Measurements from ENCODE around the gene RNF26.

The RNF26 gene

GRCh38 chr11:119355091-119355843, 20.9 kb downstream of the RNF26 start:
- no peak for DNase-seq

DNA sequence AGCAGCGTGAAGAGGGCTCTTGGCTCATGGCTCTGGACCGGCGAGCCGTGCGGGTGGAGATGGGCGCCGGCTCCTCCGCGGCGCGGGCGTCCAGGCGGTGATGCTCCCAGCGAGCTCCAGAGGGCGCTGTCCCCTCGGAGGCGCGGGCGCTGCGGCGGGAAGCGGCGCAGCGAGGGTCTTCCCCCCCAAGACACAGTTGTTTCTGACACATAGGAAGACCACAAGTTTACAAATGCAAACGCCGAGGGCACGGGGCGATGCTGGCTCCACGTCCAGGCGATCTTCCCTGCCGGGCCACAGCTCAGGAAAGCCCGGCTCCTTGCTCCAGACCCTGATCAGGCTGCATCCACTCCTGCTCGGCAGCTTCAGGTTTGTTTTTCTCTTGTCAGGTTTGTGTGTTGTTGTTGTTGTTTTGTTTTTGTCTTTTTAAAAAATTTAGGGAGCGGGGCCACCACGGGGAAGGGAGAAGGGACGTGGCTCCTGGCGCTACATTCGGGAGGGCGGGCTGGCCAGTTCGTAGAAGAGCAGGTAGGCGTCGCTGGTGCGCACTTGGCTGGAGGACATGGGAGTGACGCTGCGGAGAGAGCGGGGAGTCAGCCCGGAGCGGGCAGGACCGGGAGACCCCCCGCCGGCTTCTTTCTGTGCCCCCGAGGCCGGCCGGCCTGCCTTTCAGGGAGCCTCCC, 22.2 kb downstream of the RNF26 start:
- peak; percentile 79 for DNase-seq

DNA sequence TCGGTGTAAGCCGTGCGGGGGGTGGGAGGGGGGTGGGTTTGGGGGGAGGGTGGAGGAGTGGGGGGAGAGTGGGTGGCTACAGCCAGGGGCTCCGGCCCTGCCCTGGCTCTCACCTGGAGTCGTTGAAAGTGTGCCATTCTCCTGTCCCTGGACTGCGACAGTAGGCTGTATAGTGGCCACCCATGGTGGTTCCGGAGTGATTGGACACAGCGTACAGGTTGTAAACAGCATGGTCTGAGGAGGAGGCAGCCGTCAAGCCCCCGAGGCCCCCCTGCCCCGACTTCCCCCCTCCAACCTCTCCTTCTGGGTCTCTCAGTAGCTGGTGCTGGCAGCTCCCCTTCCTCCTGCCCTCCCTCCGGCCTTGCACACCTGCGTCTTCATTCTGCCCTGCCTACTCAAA, 22.7 kb downstream of the RNF26 start:
- no peak for DNase-seq

- no peak for DNase-seq
Observed at GRCh38 chr11:119359365-119360214, 25.3 kb downstream of the RNF26 start.

DNA sequence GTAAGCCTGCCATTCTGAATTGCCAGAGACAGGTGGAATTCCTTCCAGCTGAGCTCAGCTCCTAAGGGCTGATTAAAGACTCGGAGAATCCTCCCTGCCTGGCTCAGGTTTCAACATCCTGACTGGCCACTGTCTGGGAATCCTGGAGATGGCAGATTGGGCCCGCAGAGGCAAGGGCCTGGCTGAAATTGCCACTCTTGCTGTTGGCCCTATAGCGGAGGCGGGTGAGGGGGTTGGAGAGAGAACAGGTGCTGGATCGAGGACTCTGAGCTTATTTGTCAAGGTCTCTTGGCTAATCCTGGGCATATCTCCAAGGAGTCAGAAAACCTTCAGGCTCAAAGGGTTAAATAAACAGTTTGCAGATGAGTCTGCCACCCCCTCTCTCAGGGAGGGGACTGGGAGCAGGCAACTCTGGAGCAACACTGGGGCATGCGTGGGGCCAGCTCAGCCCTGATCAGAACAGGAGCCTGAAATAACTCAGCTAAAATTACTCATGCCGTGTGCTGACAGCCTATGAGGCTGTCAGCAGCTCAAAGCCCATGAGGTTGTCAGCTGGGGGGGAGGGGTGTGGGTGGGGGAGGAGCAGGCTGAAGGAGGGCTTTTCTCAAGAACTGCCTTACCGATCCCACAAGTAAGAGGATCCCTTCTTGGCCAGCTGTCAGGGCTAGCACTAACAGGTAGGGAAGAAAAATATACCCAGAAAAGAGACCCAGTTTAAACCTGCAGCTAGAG, 26.9 kb downstream of the RNF26 start:
- DNase-seq = peak; percentile 73

- no peak for DNase-seq
Observed at GRCh38 chr11:119361941-119362725, 27.8 kb downstream of the RNF26 start.

DNA sequence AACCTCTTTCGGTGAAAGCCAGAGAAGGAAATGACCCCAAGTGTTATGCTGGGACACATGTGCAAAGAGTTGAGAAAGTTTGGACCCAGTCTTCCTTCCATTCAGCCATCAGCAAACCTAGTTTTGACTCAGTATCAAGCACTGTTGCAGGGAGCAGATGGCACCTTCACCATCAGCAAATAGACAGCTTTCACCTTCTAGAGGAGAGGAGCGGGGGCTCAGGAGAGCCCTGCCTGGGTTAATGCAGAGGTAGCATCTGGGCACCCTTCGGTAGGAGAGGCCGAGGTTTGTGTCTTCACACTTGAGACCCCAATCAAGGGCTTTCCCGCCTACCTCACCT, 28.4 kb downstream of the RNF26 start:
- DNase-seq = no peak

- DNase-seq = no peak
Observed at GRCh38 chr11:119363081-119363850, 28.9 kb downstream of the RNF26 start.

GRCh38 chr11:119363851-119364590, 29.7 kb downstream of the RNF26 start:
- peak; percentile 63 for DNase-seq

- no peak for DNase-seq
Observed at GRCh38 chr11:119365071-119365591, 30.8 kb downstream of the RNF26 start.

- DNase-seq = no peak
Observed at GRCh38 chr11:119366690-119367620, 32.6 kb downstream of the RNF26 start.

GRCh38 chr11:119367661-119368120, 33.4 kb downstream of the RNF26 start:
- no peak for DNase-seq

DNA sequence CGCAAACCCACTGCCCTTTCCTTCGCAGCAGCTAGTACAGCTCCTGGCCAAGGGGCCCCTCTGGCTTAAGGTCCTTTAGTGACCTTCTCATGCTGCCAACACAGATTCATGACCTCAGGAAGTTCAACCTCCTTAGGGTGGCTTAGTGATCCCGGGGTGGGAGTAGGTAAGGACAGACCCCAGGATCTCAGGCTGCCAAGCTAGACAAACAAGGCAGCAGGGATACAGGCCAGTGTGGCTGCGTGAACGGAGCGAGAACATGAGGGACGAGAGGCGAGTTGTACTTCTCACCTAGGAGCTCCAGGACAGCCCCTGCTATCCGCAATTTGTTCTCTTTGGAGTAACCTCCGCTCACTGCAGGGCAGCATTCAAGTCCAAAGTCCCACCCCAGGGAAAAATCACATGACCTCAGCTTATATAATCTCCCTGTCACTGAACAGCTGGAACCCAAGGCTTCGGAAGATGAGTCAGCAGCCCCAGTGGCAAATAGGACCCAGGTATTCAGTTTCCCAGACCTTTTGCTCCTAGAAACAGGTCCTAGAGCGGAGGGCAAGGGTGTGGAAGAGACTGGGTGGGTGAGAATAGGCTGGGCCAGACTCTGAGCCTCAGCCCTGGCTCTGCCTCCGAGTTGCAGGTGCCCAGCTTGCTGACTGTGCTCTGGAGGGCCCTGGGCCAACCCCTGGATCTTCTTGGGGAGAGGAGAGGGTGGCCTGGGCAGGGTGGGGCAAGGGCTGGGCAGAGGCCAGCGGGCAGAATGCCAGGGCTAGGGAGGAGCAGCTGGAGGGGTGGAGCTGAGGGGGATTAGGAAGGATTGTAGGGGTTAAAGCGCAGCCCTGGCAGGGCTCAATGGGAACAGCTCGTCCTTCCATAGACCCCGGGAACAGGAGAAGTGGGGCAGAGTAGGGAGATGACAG, 34.1 kb downstream of the RNF26 start:
- no peak for DNase-seq

GRCh38 chr11:119369132-119369925, 35.0 kb downstream of the RNF26 start:
- DNase-seq = no peak

DNA sequence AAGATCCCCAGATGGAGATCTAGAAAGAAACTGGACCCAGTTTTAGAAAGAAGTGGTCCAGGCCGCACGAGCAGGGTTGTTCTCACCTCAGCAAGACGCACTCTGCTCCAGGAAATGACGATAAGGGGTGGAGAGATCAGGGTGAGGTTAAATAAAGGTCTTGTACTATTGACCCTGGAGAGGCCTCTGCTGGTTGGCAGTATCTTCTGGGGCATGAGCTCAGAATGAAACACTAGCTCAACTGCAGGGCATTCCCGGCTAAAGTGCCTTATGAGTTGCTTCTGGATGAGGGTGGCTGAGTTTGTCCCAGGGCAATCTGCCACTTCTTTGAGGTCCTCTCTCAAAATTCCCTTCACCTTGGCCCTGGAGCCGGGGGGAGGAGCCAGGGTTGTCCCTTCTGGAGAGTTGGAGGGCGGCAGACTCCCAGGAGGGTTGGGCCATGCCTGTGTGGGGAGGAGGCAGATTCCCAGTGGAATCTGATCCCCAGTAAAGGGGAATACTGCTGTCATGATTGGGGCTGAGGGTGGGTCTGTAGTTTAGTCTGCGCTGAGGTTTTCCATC, 36.2 kb downstream of the RNF26 start:
- DNase-seq = no peak

DNA sequence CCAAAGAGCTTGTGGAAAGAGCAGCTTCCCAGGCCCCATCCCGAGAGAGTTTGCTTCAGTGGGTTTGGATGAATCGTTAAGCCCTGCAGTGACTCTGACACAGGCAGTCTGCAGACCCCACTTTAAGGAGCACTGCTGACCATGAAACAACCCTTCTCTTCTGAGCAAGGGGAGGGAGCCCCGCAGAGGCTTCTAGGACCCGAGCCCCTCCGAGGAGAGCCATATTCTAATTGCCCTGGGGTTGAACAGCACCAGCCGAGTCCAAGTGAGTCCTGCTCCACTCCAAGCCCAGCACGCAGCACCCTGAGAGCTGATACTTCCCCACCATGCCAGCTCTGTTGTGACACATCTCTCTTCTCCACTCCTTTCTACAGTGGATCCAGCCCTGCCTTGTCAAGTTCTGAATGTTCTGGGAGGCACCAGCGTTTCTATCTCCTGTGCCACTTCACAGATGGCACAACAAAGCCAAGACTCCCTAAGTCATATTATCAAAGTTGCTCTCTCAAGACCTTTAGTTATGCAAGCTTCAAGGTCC, 36.8 kb downstream of the RNF26 start:
- no peak for DNase-seq
